Activated T-cell treated with anti-CD3 and anti-CD28 coated beads, Interleukin-2, amount 50 U/mL, for 1 hour (primary cell): ENCODE results near the gene APOC3.
"Not testable (repeated sequence)": the region's sequence is repeated elsewhere in the genome, so short reads cannot be mapped to it uniquely, and the experiment has no call there.

ENCODE experiments used
- DNase-seq: peaks from one replicate; pipeline ENCODE4 v3.0.0-alpha.2; 2020

Gene APOC3

DNA sequence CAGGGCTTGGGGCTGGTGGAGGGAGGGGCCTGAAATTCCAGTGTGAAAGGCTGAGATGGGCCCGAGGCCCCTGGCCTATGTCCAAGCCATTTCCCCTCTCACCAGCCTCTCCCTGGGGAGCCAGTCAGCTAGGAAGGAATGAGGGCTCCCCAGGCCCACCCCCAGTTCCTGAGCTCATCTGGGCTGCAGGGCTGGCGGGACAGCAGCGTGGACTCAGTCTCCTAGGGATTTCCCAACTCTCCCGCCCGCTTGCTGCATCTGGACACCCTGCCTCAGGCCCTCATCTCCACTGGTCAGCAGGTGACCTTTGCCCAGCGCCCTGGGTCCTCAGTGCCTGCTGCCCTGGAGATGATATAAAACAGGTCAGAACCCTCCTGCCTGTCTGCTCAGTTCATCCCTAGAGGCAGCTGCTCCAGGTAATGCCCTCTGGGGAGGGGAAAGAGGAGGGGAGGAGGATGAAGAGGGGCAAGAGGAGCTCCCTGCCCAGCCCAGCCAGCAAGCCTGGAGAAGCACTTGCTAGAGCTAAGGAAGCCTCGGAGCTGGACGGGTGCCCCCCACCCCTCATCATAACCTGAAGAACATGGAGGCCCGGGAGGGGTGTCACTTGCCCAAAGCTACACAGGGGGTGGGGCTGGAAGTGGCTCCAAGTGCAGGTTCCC, at the start of gene APOC3:
Gene APOC3, plus strand, starts transcription at position 383 of the 659 bp plus-strand sequence. CDS start 676 bp downstream, outside the sequence.
- no peak for DNase-seq

DNA sequence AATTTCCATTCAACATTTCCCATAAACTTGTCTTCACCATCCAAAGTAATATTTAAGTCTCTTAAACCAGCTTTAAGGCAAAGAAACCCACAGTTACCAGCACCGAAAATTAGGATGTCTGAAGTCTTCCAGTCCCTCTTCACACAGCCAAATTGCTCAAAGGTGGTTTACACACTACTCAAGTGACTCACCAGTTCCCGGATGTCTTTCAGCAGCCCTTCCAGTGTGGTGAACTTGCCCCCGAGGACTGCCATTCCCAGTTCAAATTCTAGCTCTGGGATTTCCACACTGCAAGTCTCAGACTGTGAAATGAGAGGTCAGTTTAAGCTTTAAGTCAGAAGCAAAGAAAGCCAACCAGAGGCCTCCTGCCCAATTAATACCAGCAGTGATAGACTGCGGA, 47.0 kb upstream of the APOC3 start:
- no peak for DNase-seq

DNA sequence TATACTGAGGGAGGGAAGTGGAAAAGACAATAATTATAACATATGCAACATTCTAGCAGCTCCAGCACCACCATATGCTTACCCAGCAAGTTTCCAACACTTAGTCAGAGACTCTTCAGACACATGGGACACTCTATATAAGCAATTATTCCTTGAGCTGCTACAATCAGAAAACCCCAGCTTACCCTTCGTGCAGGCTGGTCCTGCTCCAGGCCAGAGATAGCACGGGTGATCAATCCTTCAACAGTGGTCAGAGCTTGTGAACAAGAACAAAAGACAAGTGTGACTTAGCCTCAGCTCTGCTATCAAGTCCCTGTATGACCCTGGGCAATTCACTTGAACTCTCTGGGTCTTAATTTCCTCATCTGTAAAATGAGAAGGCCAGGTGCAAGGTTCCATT, 43.4 kb upstream of the APOC3 start:
- DNase-seq, result no peak

DNA sequence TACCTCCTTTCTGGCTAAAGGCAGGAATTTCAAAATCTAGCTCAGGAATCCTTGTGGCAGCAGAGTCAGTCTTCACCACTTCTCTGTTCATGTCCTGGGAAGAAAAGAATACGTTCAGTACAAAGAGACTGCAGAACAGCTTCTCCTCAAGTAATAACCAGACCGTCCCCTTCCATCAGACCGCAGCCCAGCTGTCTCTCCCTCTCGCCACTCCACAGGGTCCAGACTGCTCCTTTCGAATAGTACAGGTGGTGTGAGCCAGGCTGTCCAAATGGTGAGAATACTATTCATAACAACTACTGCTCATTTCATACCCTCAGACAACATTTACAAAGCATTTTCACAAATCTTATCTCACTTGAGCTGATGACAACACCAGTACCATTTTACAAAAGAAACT, 42.7 kb upstream of the APOC3 start:
- no peak for DNase-seq

DNA sequence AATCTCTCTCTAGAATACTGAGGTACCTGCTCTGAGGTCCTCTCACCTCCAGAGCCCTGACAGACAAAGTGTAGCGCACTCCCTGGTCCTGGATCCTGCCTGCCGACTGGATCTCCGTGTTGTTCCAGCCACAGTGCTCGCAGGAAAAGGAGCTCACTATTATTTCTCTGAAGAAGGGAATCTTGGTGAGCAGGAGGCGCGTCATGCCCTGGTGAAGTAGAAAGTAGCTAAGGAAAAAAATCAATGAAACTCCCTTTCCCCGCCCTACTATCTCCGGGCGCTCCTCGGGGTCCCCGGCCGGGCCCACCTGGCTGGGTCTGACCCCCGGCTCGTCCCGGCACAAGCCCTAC, 42.3 kb upstream of the APOC3 start:
- no peak for DNase-seq

DNA sequence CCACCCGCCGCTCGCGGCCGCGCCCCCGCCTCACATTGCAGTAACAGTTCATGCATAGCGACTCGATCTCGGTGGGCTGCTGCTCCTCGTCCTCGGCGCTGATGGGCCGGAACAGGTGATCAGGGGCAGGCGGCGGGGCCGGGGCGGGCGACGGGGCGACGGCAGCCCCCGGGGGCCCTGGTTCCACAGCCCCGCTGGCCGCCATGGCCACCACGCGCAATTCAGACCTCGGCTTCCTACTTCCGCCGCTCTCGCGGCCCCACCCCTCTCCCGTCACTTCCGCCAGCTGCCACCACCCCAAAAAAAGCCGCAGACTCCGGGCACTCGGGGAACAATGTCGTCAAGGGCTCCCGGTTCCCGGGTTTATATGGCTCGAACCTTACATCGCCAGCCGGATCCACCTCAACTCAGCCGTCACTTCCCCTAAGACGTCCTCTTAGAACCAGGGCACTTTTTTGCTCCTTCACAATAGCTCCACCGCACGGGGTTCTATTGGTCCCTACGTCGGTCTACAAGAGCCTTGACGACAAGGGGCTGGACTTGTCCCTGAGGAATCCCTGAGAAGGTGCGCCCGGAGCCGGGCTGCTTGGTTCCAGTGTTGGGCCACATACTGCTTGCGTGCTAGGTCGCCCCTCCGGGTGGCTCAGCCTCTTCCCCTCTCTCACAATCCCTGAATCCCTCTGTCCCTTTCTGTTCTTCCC, 41.8 kb upstream of the APOC3 start, which contains the start of gene ZPR1:
Gene ZPR1, minus strand, starts transcription at position 238 of the 701 bp plus-strand sequence. Its CDS starts 33 bp downstream, at position 205.
- peak; percentile 89 for DNase-seq

DNA sequence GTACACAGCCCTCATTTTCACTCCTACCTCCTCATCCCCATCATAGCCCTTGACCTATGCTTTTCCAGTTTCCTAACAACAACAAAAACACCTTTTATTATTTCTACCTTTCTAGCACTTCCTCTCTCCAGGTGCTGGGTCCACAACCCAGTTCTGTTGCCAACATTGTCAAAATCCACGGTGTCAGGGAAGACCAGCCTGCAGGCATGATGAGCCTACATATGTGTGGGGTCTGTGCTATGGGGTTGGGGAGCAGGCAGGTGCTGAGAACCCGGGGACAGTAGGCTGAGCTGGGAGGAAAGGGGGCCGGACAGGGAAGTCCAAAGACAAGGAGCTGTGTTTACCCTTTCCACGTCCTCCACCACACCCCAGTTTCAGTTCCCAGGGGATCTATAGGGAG, 41.2 kb upstream of the APOC3 start:
- DNase-seq, result no peak

DNA sequence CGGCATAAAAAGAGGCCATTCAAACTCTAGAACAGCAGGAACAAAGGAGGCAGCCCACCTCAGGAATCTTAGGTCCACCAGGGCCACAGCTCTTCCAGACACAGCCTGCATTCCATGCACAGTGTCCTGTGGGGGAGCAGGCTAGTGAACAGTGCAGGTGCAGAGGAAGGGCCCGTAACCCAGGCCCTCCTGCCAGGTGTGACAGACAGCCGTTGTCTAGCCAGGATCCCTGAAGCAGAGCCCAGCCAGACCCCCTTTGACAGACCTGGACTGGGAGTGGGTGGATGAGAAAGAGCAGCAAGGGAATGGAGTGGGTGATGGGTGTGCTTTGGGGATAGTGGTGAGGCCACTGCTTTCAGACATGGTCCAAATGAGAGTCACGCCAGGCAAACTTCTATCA, 40.7 kb upstream of the APOC3 start:
- DNase-seq, result no peak

DNA sequence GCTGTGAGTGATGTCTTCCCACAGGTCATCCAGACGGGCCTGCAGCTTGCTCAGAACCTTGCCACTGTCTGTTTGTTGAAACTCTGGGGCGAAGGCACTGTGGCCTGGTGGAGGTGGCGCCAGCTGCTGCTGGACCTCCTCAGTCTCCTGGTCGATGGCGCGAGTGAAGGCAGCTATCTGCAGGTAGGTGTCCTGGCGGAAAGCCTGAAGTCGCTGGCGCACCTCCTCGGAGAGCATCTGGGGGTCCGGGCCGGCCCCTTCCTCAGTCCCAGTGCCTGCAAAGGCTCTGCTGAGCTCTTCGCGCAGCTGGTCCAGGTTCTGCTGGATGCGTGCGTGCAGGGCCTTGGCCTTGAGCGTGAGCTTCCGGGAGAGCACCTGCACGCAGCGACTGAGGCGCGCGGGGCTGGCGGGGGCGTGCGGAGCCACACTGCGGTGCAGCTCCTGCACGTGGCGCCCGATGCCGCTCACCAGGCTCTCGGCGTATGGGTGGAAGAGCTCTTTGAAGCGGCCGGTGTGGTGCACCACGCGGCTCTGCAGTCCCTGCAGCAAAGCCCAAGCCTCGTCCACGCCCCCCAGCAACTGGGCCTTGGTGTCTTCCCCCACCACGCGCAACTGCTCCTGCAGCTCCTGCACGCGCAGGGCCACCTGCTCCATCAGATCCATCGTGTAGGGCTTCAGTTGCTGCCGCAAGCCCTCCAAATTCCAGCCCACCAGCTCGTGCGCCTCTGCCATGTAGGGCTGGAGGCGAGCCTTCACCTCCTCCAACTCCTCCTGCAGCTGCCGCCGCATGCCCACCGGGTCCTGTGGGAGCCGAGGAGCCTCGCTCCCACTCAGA, 39.3 kb upstream of the APOC3 start:
- no peak for DNase-seq

DNA sequence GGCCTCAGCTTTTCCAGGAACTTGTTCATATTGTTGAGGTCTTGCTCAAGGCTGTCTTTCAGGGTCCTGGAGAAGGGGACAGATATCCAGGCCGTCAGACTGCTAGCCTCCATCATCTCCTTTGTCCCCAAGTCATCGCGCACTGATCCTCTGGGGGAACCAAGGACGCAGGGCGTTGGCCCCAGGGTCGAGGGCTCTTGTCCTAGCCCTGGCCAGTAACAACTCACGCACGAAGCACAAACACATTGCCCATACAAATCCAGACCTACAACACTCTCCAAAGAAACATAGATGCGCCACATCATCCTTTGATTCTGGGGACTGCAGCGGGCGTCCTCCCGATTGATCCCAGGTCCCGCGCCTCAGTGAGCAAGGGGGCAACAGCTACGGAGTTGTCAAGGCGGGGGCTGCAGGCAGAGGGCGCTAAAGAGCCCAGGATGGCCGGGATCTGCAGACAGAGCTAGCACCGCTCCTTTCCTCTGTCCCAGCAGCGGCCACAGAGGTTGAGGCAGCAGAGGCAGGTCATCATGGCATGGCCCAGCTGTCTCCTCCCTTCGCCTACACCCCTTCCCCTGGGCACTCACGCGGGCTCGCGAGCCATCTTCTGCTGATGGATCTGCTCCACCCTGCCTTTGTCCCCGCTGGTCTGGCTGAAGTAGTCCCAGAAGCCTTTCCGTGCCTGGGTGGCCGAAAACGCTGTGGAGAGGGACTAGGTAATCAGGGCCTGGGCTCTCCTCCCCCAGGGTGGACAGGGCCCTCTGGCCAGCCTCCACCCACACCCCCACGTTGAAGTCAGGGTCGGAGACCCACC, 38.5 kb upstream of the APOC3 start:
- DNase-seq, result peak; percentile 83

DNA sequence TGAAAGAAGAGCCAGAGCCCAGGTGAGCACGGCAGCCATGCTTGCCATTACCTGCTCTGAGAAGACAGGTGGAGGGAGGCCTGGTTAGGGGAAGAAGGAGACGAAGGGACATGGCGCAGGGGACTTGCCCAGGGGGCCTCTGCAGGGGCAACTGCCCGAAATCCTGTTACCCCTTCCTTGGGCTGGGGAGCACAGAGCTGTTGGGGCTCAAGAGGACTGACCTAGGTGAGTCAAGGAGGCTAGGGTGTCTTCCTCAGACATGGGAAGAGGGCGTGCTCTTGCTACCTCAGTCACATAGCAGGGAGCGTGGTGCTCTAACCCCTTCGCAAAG, 37.9 kb upstream of the APOC3 start, which contains the start of gene APOA5:
Gene APOA5, minus strand, starts transcription at position 67 of the 331 bp plus-strand sequence. Its CDS starts 19 bp downstream, at position 48.
- DNase-seq, result no peak

DNA sequence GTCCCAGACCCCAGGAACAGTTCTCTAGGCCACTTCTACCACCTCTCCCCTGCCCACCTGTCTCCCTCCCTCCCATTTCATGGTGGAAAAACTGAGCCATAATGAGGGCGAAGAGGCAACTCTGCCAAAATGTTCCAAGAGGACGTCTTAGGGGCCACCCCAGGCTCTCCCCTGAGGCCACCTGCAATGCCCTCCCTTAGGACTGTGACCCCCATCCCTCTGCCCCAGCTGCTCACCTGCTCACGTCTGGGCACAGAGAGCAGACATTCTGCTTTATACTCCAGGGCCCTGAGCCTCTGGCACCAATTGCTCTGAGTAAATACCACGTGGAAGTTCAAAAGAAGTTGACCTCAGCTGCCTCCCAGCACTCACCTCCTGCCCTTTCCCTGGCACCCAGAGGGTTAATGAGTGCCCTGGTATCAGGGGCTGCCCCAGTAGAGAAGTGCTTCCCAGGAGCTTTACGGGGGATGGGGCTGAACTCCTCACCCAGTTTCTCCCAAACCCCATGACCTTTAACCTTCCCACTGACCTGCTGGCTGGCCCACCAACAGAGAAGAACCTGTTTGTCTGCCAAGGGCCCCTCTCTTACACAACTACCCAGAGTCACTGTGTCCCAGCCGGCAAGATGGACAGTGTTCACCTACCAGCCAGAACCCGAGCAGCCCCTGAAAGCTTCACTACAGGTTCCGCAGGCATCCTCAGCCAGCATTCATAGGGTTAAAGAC, 37.4 kb upstream of the APOC3 start:
- no peak for DNase-seq

DNA sequence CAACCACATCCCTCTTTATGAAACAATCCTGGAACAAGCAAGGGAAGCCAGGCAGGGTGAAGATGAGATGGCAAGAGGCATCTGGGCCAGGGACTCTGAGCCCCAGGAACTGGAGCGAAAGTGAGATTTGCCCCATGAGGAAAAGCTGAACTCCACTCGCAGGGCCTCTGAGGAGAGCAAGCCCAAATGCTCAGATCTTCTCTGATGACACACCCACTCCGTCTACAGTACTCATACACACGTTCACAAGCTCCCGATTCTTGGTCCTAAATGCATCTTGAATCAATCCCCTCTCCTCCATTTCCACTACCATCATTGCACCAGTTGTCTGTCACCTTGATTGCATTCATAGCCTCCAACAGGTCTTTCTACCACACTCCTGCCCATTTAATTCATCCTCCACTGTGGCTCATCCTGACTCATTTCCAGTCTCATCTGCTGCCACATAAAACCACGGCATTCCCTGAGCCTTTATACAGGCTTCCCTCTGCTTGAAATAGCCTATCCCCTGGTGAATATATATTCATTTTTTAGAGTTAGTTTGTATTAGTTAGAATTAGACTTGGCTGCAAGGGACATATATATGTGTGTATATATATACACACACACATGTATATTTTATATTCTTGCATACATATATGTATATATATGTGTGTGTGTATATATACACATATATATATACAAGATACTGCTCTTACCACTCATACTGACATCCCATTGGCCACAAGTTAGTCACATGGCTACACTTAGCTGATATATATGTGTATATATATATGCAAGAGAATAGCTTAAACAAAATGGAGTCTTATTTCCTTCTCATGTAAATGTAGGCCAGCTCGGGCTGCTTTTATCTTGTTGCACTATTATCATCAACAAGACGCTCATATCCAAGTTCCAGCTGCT, 36.6 kb upstream of the APOC3 start:
- DNase-seq, result no peak

DNA sequence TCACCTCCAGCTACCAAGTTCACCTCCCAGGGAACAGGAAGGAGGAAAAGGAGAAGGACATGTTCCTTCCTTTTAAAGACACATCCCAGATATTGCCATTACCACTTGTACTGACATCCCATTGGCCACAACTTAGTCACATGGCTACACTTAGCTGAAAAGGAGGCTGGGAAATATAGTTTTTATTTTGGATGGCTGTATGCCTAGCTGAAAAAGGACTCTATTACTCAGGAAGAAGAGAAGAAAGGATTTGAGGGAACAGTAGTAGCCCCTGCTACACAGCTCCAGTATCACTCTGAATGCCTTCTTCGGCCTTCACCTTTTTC, 36.0 kb upstream of the APOC3 start:
- no peak for DNase-seq

DNA sequence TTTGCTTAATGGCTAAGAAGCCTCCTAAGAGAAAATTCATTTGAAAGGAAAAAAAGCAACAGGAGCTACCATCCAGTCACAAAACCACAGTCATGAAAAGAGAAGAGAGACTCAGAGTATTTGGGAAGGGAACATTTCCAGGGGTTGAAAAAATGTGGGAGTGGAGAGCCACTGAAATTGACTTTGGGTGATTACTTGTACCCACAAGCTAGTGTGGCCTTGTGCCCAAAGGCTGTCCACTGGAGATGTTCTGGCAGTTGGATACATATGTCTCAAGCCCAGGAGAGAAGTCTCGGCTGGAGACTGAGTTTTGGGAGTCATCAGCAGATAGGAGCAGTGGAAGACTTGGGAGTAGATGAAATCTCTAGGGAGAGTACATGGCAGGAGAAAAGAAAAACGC, 34.9 kb upstream of the APOC3 start:
- no peak for DNase-seq

DNA sequence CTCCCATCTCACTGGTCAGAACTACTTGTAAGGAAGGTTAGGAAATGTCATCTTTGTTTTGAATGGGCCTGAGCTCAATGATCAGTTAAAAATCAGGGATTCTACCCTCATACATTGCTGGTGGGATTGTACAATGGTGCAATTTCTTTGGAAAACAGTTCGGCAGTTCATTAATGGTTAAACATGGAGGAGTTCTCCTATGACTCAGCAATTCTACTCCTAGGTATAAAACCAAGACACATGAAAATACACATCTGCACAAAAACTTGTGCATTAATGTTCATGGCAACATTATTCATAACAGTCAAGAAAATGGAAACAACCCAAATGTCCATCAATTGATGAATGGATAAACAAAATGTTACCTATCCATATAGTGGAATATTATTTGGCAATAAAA, 33.2 kb upstream of the APOC3 start:
- no peak for DNase-seq

DNA sequence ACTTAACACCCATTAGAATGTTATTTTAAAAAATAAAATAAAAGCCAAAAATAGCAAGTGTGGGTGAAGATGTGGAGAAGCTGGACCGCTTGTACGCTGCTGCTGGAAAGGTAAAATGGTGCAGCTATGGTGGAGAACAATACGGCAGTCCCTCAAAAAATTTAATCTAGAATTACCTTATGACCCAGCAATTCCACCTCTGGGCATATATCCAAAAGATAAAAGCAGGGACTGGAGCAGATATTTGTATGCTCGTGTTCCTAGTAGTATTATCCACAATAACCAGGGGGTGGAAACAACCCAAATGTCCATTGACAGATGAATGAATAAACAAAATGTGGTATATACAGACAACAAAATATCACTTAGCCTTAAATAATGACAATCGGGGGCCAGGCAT, 31.9 kb upstream of the APOC3 start:
- no peak for DNase-seq

DNA sequence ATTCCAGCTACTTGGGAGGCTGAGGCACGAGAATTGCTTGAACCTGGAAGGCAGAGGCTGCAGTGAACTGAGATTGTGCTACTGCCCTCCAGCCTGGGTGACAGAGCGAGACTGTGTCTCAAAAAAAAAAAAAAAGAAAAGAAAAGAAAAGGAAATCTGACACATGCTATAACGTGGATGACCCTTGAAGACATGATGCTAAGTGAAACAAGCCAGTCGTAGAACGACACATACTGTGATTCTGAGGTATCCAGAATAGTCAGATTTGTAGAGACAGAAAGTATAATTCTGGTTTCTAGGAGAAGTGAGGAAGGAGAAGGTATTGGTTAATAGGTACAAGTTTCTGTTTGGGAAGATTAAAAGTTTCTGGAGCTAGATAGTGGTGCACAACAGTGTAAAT, 31.3 kb upstream of the APOC3 start:
- no peak for DNase-seq

DNA sequence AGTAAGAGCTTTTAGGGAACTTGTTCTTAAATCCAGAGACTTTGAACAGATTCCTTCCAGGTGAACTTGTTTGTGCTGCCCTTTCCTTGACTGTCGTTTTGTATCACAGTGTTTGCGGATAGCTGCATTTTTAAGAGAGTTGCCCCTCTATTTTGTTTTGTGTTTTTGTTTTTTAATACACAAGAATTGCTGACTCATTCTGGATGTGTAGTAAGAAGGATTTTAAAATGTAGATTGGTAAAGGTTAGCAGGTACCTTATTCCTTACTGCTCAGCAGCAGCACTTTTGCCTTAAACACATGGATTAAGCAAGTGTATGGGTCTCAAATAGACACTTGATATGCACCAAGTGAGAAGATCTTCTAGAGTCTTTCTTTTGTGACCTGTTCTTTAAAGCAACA, 29.1 kb upstream of the APOC3 start:
- no peak for DNase-seq

DNA sequence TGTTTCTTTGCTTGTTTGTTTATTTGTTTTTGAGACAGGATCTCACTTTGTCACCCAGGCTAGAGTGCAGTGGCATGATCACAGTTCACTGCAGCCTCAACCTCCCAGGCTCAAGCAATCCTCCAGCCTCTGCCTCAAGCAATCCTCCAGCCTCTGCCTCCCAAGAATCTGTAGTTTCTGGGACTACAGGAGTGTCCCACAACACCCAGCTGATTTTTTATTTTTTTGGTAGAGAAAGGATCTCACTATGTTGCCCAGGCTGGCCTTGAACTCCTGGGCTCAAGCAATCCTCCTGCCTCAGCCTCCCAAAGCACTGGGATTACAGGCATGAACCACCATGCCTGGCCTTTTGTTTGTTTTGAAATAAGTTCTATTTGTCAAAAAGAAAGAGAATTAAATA, 28.0 kb upstream of the APOC3 start:
- not testable (repeated sequence) for DNase-seq

DNA sequence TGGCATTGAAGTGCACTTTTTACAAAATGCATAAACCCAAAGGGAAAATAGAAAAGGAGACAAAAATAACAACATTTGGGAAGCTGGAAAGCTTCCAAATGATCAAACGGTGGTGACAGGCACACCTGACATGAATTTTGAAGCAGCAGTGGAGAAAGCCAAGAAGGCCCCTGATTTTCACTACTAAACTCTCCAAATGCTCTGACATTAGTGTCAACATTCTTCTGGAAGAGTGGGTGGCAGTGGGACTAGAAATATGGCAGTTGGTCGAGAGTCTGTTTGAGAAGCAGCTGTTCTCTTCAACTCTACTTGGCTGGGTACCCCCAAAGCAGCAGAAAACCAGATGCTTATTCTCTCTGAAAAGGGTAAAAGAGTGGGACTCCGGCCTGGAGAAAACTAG, 25.7 kb upstream of the APOC3 start:
- DNase-seq, result no peak
